Activated T-cell treated with anti-CD3 and anti-CD28 coated beads, Interleukin-2, amount 50 U/mL, for 72 hours (primary cell): ENCODE measurements around the gene TAGLN. TPM values are rescaled to one million over a fixed set of nuclear protein-coding genes. Genes with fewer than 3 reads are reported as not detected.
"Not testable (repeated sequence)": the region's sequence is repeated elsewhere in the genome, so short reads cannot be mapped to it uniquely, and the experiment has no call there.

ENCODE experiments used
- ATAC-seq, 2 donors: fragments of 150-1000 bp; cut with Tn5 transposase; replicated peaks in 1 of 2; 2 replicates each; pipeline ENCODE4 v1.10.0; 2021; ENCODE audit warnings: moderate library complexity in 2 of 2, mild to moderate bottlenecking in 1 of 2
- DNase-seq, 2 donors: peaks; one replicate each; pipeline ENCODE4 v3.0.0; 2021 to 2022; ENCODE audit warnings: mixed read lengths in 1 of 2
- H3K27ac Mint-ChIP-seq: one replicate; pipeline ENCODE4 v1.8.0; 2022; ENCODE audit warnings: mild to moderate bottlenecking, moderate library complexity, mixed read lengths
- H3K27me3 Mint-ChIP-seq: one replicate; pipeline ENCODE4 v1.8.0; 2022; ENCODE audit warnings: low read depth, mixed read lengths
- H3K36me3 Mint-ChIP-seq, 2 donors: one replicate each; pipeline ENCODE4 v1.8.0; 2022; ENCODE audit warnings: mixed read lengths in 2 of 2, mild to moderate bottlenecking in 1 of 2; ENCODE audit not compliant: insufficient read depth in 2 of 2
- H3K4me1 Mint-ChIP-seq: one replicate; pipeline ENCODE4 v1.8.0; 2022; ENCODE audit warnings: low read depth, mixed read lengths
- H3K4me3 Mint-ChIP-seq, 2 donors: one replicate each; pipeline ENCODE4 v1.8.0; 2022; ENCODE audit warnings: mild to moderate bottlenecking in 2 of 2, mixed read lengths in 2 of 2, moderate library complexity in 2 of 2
- H3K9me3 Mint-ChIP-seq, 2 donors: one replicate each; pipeline ENCODE4 v1.8.0; 2022; ENCODE audit warnings: mixed read lengths in 2 of 2
- total RNA-seq, 2 donors: library from RNA; stranded (reverse); gene quantifications; one replicate each; pipeline ENCODE4 v1.2.3, GENCODE V29; 2022

TAGLN gene
- total RNA-seq, 2 donors from 2014 or later = 7.2 to 8.9 TPM

DNA sequence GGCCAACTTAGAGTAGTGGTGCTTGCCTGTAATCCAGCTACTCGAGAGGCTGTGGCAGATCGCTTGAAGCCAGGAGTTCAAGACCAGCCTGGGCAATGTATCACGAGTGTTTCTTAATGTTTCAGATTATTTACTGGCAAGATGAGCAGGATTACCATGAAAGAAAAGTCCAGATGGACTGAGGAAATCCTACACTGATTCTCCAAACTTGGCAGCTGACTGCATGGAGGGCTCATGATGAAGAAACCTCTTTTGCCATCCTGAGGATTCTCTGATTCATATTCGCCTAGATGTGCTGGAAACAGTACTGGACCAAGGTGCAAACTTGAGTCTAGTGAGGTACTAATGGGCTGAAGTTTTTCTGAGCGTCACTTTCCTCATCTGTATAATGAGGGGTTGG lies 23.4 kb upstream of the TAGLN start:
- DNase-seq (no peak), ATAC-seq (no peak)
- H3K4me1 Mint-ChIP-seq = peaks cover 30% of the 10 kb centered on the region
- H3K4me3 Mint-ChIP-seq = no peak overlapping the region
- no peak overlapping the region for H3K27ac Mint-ChIP-seq
- no peaks in the 10 kb centered on the region for H3K27me3 Mint-ChIP-seq
- no peaks in the 10 kb centered on the region for H3K9me3 Mint-ChIP-seq
- peaks cover 0 to 2% of the 10 kb centered on the region in 2 donors for H3K36me3 Mint-ChIP-seq

DNA sequence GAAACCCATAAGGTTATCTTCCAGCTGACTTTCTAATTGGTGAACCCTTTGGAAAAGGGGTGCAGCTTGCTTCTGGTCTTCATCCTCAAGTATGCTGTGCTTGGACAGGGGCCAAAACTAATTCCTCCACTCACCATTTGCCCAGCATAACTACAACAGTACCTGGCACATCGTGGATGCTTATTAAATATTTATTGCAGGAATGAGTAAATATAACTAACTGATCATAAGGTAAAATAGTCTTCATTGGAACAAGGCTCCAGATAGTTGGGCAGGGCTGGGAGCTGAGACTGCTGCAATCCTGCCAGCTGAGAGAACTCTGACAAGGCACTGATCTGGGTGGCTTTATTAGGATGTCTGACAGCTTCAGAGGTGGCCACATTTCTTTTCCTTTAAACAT lies 23.0 kb upstream of the TAGLN start:
- Mint-ChIP-seq H3K4me3 (no peak overlapping the region), H3K9me3 (no peaks in the 10 kb centered on the region), H3K27me3 (no peaks in the 10 kb centered on the region), H3K4me1 (peaks cover 34% of the 10 kb centered on the region), H3K36me3 (peaks cover 0 to 2% of the 10 kb centered on the region in 2 donors), H3K27ac (no peak overlapping the region)
- ATAC-seq = no peak
- no peak for DNase-seq

DNA sequence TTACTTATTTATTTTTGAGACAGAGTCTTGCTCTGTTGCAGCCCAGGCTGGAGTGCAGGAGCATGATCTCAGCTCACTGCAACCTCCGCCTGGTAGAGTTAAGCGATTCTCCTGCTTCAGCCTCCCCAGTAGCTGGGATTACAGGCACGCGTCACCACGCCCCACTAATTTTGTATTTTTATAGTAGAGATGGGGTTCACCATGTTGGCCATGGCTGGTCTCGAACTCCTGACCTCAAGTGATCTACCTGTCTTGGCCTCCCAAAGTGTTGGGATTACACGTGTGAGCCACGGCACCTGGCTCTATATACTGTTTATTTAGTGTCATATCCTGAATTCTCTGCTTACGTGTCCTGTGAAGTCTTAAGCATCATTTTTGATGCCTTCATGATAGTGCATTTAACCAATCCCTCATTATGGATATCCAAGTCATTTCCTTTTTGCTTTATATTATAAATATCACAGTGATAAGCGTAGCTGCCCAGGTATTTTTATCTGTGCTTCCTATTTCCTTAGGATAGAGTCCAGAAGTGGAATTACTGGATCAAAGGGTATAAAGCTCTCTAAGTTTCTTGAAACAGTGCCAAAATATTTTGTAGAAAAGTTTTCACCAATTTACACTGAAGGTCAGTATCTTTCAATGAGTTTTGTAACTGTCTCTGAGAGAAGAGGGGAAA lies 21.5 kb upstream of the TAGLN start:
- no peak for DNase-seq
- peaks cover 0 to 2% of the 10 kb centered on the region in 2 donors for H3K36me3 Mint-ChIP-seq
- H3K9me3 Mint-ChIP-seq = no peaks in the 10 kb centered on the region
- H3K4me1 Mint-ChIP-seq = peaks cover 31% of the 10 kb centered on the region
- H3K4me3 Mint-ChIP-seq = peak overlapping the region; percentile 94 to 97
- peak overlapping the region; percentile 88 for H3K27ac Mint-ChIP-seq
- ATAC-seq = no peak
- no peaks in the 10 kb centered on the region for H3K27me3 Mint-ChIP-seq

DNA sequence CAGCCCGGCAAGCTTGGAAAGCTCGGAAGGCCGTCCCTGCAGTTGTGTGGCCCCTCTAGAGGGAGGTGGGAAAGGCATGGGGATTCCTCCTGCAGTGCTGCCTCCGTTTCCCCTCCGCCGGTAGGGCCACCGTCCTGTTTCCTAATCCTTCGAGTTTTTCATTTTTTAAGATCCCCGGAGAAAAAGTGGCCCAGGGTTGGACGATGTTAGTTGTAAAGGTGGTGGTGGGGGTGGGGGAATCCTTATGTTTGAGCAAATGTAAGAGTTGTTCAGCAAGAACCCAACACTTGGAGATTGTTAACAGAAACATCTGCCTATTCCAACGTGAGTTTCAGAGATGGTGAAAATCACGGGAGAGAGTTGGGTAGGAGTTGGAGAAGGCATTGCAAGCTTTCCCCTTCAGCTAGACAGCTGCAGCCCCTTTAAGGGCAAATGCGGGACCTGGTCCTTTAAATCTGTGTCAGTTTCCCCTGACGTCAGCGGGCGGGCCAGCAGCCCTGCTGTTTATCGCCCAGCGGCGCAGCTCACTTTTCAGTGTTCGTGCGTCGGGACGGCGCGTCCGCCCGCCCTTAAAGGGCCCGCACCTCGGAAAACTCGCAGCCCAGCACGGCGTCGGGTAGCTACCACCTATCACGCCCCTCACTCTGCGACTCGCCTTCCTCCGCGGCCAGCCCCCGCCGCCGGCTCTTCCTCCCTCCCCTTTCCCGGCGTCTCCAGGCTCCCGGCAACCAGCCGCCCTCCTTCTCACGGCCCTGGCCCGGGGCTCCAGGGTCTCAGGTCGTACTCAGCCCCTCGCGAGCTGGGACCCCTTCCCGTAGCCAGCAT lies 20.7 kb upstream of the TAGLN start, which contains the start of gene SIDT2:
SIDT2 (plus strand) TSS at position 534 of the 825 bp plus-strand sequence. CDS start 521 bp downstream, outside the sequence.
- Mint-ChIP-seq H3K9me3 (no peaks in the 10 kb centered on the region), H3K4me3 (peak within 1 kb of the TSS; percentile 94 to 97), H3K4me1 (peaks cover 31% of the 10 kb centered on the region), H3K36me3 (peaks cover 0 to 2% of the 10 kb centered on the region in 2 donors), H3K27ac (peak within 1 kb of the TSS; percentile 88), H3K27me3 (no peaks in the 10 kb centered on the region)
- ATAC-seq (peak; percentile 96), DNase-seq (peak; percentile 91 to 92)

DNA sequence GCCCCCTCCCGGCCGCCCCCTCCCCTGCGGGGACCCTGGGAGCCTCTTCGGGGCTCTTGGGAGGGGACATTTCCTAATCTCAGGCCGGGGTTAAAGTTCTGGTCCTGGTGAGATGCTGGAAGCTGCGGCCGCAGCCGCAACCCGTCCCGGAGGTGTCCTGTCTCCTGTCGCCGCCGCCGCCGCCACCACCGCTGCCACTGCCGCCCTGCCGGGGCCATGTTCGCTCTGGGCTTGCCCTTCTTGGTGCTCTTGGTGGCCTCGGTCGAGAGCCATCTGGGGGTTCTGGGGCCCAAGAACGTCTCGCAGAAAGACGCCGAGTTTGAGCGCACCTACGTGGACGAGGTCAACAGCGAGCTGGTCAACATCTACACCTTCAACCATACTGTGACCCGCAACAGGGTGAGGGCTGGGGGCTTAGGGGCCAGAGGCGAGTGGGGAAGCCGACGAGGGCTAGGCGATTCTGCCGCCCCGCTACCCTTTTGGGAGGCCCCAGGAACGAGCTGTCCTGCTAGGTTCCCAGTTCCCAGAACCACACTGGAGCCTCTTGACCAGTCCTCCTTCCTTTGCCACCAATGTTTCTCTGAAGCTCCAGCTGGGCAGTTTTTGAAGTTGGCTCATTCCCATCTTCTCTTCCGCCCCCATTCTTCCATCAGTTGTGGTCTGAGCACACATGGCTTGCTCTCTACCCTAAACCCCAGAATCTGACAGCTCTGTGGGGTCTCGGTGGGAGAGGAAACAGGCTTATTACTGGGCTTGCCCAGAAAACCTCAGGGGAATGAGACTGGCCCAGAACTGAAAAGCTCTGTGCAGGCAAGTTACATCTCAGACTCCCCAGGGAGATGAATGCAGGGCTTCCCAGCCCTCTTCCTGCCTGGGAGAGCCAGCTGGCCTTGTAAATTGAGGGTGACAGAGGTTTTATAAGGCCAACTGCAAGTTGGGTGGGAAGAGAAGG lies 19.8 kb upstream of the TAGLN start:
- Mint-ChIP-seq H3K9me3 (no peaks in the 10 kb centered on the region), H3K4me1 (peaks cover 31% of the 10 kb centered on the region), H3K27me3 (no peaks in the 10 kb centered on the region), H3K27ac (peak overlapping the region; percentile 87), H3K4me3 (peak overlapping the region; percentile 94 to 97), H3K36me3 (peaks cover 0 to 2% of the 10 kb centered on the region in 2 donors)
- peak; percentile 55 to 61 for ATAC-seq
- peak; percentile 61 to 72 for DNase-seq

DNA sequence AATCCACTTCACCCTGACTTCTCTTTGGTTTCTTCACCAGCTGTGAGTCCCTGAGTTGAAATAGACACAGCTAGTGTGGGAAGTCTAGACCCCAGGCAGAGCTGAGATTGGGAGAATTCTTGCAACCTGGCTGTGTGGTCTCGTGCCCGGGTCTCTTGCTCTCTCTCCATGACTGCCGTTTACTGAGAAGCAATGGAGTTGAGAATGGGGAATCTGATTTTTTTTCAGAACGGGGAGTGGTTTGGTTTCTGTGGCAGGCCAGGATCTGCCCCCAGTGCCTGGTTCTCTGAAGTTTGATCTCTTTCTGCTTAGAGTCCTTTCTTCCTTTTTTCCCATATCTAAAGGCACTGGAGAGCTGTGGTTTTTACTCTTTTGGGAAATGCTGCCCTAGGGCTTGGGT lies 19.1 kb upstream of the TAGLN start:
- Mint-ChIP-seq H3K36me3 (peaks cover 0 to 2% of the 10 kb centered on the region in 2 donors), H3K27ac (peak overlapping the region; percentile 87)
- no peak for DNase-seq

DNA sequence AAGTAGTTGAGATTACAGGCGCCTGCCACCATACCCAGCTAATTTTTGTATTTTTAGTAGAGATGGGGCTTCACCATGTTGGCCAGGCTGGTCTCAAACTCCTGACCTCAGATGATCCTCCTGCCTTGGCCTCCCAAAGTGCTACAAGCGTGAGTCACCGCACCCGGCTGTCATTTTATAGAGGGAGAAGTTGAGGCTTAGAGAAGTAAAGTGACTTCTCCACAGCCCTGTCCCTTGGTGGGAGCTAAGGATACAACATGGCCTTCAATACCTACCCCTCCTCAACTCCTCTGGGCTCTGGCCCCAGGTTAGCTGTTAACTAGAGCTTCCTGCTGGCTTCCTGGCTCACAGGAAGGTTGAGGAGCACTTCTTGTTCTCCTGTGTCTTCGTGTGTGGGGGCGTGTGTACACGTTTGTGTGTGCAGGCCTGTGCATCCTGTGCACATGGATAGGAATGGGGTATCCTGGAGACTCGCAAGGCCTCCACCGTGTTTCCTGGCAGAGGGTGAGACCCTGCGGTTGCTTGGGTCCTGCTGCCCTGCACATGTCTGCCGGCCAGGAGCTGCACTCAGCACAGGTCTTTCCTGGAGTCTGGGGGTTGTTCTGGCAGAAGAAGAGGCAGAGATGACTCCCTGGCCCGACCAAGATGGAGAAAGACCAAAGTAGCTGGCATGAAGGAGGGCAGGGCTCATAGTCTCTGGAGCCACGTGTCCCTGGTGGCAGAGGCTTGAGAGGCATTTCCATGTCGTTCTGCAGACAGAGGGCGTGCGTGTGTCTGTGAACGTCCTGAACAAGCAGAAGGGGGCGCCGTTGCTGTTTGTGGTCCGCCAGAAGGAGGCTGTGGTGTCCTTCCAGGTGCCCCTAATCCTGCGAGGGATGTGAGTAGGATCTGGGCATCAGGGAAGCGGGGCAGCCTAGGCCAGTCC lies 18.2 kb upstream of the TAGLN start:
- Mint-ChIP-seq H3K27me3 (no peaks in the 10 kb centered on the region), H3K36me3 (peaks cover 0 to 2% of the 10 kb centered on the region in 2 donors), H3K4me1 (peaks cover 31% of the 10 kb centered on the region), H3K4me3 (peak overlapping the region; percentile 94 to 97), H3K9me3 (no peaks in the 10 kb centered on the region), H3K27ac (peak overlapping the region; percentile 52)
- ATAC-seq (peak; percentile 36 to 37), DNase-seq (peak; percentile 65 to 66)

More for the DNA sequence above, 19.1 kb upstream of the TAGLN start:
- Mint-ChIP-seq H3K4me3 (peak overlapping the region; percentile 94 to 97), H3K27me3 (no peaks in the 10 kb centered on the region), H3K9me3 (no peaks in the 10 kb centered on the region), H3K4me1 (peaks cover 31% of the 10 kb centered on the region)
- ATAC-seq = no peak

DNA sequence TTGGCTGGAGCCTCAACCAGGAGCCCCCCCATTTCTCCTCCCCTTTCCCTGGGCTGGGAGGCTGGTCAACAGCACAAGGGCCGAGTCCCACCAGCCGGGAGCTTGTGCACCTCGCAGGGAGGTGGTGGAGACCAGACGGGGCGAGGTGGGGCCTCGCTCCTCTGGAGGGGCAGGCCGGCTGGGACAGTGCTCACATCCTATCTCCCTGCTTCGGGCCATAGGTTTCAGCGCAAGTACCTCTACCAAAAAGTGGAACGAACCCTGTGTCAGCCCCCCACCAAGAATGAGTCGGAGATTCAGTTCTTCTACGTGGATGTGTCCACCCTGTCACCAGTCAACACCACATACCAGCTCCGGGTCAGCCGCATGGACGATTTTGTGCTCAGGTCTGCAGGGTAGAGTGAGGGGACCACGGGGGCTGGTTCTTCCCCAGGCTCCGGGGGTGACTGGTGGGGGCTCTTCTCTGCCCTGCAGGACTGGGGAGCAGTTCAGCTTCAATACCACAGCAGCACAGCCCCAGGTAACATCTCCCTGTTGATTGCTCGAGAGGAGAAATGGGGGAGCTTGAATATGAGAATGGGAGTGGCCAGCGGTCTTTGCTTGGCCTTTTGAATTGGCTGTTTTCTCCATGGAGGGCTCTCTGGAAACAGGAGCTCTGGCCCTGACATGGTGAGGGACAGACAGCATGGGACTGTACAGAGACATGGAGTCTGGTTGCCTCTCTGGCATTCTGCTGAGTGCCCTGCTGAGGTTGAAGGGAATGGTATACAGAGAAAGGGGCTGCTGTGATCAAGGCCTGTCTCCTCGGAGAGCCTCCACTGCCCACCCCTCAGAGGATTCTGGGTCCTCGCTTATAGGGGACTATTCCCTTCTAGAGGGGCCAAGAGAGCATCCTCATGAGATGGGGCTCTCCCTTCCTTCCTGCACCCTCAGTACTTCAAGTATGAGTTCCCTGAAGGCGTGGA lies 17.3 kb upstream of the TAGLN start:
- Mint-ChIP-seq H3K27ac (no peak overlapping the region), H3K27me3 (no peaks in the 10 kb centered on the region), H3K36me3 (peaks cover 0 to 2% of the 10 kb centered on the region in 2 donors), H3K4me1 (peaks cover 31% of the 10 kb centered on the region), H3K9me3 (no peaks in the 10 kb centered on the region), H3K4me3 (no peak overlapping the region)
- ATAC-seq = no peak
- DNase-seq = no peak

DNA sequence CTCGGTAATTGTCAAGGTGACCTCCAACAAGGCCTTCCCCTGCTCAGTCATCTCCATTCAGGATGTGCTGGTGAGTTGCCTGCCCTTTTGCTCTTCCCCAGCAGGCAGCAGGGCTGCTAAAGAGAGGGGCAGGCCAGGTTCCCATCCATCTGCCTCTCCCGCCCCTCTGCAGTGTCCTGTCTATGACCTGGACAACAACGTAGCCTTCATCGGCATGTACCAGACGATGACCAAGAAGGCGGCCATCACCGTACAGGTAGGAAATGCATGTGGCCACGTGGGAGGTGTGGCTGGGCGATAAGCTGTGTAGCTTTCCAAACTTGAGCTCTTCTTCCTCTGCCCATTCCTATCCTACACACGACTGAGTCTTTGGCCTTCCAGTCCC lies 16.6 kb upstream of the TAGLN start:
- ATAC-seq = no peak
- DNase-seq = no peak
- no peak overlapping the region for H3K27ac Mint-ChIP-seq
- no peak overlapping the region for H3K4me3 Mint-ChIP-seq
- no peaks in the 10 kb centered on the region for H3K27me3 Mint-ChIP-seq
- peaks cover 0 to 3% of the 10 kb centered on the region in 2 donors for H3K36me3 Mint-ChIP-seq
- no peaks in the 10 kb centered on the region for H3K9me3 Mint-ChIP-seq
- peaks cover 29% of the 10 kb centered on the region for H3K4me1 Mint-ChIP-seq

DNA sequence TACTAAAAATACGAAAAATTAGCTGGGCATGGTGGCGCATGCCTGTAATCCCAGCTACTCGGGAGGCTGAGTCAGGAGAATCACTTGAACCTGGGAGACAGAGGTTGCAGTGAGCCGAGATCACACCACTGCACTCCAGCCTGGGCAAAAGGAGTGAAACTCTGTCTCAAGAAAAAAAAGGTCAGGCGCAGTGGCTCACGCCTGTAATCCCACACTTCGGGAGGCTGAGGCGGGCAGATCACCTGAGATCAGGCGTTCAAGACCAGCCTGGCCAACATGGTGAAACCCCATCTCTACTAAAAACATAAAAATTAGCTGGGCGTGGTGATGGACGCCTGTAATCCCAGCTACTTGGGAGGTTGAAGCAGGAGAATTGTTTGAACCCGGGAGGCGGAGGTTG lies 16.0 kb upstream of the TAGLN start:
- H3K4me1 Mint-ChIP-seq = peaks cover 23% of the 10 kb centered on the region
- not testable (repeated sequence) for H3K4me3 Mint-ChIP-seq, H3K9me3 Mint-ChIP-seq, H3K36me3 Mint-ChIP-seq, H3K27me3 Mint-ChIP-seq, H3K27ac Mint-ChIP-seq, DNase-seq, ATAC-seq

DNA sequence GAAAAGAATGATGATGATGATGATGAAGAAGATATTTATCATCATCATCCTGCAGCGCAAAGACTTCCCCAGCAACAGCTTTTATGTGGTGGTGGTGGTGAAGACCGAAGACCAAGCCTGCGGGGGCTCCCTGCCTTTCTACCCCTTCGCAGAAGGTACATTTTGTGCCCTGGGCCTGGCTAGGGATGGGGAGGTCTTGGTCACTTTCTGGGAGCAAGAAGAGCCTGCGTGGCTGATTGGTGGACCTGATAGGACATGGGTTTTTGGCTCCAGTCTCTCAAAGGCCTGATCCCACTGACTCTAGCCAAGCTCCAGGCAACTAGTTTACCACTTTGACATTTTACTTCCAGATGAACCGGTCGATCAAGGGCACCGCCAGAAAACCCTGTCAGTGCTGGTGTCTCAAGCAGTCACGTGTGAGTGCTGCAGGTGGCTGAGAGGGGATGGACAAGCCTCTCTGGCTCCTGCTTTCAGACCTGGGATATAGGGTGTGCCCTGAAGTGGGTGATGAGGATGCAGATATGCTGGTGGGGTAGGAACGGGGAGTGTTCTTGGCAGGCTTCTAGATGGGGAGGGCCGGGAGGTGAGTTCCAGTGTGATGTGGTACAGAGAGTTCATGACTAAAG lies 15.3 kb upstream of the TAGLN start:
- H3K27ac Mint-ChIP-seq = no peak overlapping the region
- no peaks in the 10 kb centered on the region for H3K9me3 Mint-ChIP-seq
- no peaks in the 10 kb centered on the region for H3K27me3 Mint-ChIP-seq
- ATAC-seq (no peak), DNase-seq (no peak)
- peaks cover 20% of the 10 kb centered on the region for H3K4me1 Mint-ChIP-seq
- H3K4me3 Mint-ChIP-seq = no peak overlapping the region
- H3K36me3 Mint-ChIP-seq = peaks cover 0 to 3% of the 10 kb centered on the region in 2 donors
